HepG2 (cell line): ENCODE measurements around the gene ARID1A.

Experiments used
- EP300 ChIP-seq, 3 experiments: sonication (generic) in 1 of 3; formaldehyde crosslinking in 1 of 3; IDR thresholded peaks; 2 replicates each; pipeline versions ENCODE4 v1.5.1 to v1.6.1; 2011 to 2020; ENCODE audit warnings: low read depth in 2 of 3, low read length in 2 of 3, borderline replicate concordance in 1 of 3, improper control_type of control experiment in 1 of 3, mild to moderate bottlenecking in 1 of 3, missing genetic modification reagents in 1 of 3, moderate library complexity in 1 of 3
- FOXK2 ChIP-seq: fragments of 450-650 bp; IDR thresholded peaks from 2 replicates; pipeline ENCODE4 v1.6.1; 2016
- FOXO1 ChIP-seq: sonication (generic); formaldehyde crosslinking; IDR thresholded peaks from 2 replicates; pipeline ENCODE4 v1.4.0; 2020; ENCODE audit warnings: missing genetic modification reagents
- GABPB1 ChIP-seq: IDR thresholded peaks from 2 replicates; pipeline ENCODE4 v1.6.1; 2016; ENCODE audit warnings: mild to moderate bottlenecking, missing genetic modification reagents, moderate library complexity, missing compliant biosample characterization
- NFYB ChIP-seq: sonication (generic); formaldehyde crosslinking; IDR thresholded peaks from 2 replicates; pipeline ENCODE4 v1.4.0; 2020; ENCODE audit warnings: missing genetic modification reagents
- RFX5 ChIP-seq: IDR thresholded peaks from 2 replicates; pipeline ENCODE4 v1.6.1; 2011; ENCODE audit warnings: low read depth, low read length, improper control_type of control experiment
- TBL1XR1 ChIP-seq: fragments of 150-350 bp; IDR thresholded peaks from 2 replicates; pipeline ENCODE4 v1.6.1; 2014; ENCODE audit warnings: borderline replicate concordance, low read length; ENCODE audit not compliant: partially characterized antibody
- TFE3 ChIP-seq: IDR thresholded peaks from 2 replicates; pipeline ENCODE4 v1.6.1; 2016
- YY1 ChIP-seq: IDR thresholded peaks from 2 replicates; pipeline ENCODE4 v1.6.1; 2011; ENCODE audit warnings: low read length, low read depth, moderate library complexity, mild to moderate bottlenecking; ENCODE audit not compliant: insufficient read depth, insufficient replicate concordance
- ZNF30 ChIP-seq: sonication (generic); formaldehyde crosslinking; IDR thresholded peaks from 2 replicates; pipeline ENCODE4 v1.5.0; 2020; ENCODE audit warnings: mild to moderate bottlenecking, missing genetic modification reagents
- TF ChIP-seq, protein P1 (sequence below): IDR thresholded peaks from 2 replicates; pipeline ENCODE4 v1.6.1; 2016; ENCODE audit warnings: low read depth, missing genetic modification reagents, missing compliant biosample characterization
- TF ChIP-seq, protein P2 (sequence below): sonication (generic); formaldehyde crosslinking; IDR thresholded peaks from 2 replicates; pipeline ENCODE4 v1.4.0; 2020; ENCODE audit warnings: missing genetic modification reagents, borderline replicate concordance

DNA sequence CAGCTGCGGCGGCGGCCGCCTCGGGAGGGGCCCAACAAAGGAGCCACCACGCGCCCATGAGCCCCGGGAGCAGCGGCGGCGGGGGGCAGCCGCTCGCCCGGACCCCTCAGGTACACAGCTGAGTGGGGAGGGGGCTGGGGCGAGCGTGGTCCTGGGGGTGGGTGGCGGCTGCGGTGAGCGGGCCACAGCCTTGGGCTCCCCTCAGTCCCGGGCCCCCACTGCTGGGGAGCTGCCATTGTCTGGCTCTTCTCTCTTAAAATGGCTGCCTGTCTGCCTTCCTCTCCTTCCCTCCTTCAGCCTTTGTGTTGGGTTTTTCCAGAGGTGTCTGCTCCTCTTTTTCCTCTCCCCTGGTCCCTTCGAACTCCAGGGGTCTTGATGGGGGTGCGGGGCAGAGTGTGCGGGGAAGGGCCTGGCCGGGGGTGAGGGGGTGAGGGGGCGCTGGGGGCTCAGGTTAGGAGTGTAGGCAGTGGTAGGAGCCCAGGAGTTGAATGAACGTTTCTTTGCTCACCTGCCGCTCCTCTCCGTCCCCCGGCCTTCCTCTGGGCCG lies 1.7 kb downstream of the ARID1A start:
- TF ChIP-seq FOXO1 (no peak), RFX5 (no peak), YY1 (peak; percentile 60), GABPB1 (CRISPR knock-in tag) (no peak), ZNF30 (CRISPR knock-in tag) (no peak), EP300 (IDR thresholded peaks at IDR 0.05; ENCODE audit: low read depth in 2 of 2, low read length in 2 of 2) (no peak), EP300 (CRISPR knock-in tag; IDR thresholded peaks at IDR 0.05; ENCODE audit: borderline replicate concordance) (no peak), FOXK2 (no peak), TBL1XR1 (no peak), NFYB (no peak), TFE3 (CRISPR knock-in tag) (no peak)
- TF ChIP-seq, protein P1, sequence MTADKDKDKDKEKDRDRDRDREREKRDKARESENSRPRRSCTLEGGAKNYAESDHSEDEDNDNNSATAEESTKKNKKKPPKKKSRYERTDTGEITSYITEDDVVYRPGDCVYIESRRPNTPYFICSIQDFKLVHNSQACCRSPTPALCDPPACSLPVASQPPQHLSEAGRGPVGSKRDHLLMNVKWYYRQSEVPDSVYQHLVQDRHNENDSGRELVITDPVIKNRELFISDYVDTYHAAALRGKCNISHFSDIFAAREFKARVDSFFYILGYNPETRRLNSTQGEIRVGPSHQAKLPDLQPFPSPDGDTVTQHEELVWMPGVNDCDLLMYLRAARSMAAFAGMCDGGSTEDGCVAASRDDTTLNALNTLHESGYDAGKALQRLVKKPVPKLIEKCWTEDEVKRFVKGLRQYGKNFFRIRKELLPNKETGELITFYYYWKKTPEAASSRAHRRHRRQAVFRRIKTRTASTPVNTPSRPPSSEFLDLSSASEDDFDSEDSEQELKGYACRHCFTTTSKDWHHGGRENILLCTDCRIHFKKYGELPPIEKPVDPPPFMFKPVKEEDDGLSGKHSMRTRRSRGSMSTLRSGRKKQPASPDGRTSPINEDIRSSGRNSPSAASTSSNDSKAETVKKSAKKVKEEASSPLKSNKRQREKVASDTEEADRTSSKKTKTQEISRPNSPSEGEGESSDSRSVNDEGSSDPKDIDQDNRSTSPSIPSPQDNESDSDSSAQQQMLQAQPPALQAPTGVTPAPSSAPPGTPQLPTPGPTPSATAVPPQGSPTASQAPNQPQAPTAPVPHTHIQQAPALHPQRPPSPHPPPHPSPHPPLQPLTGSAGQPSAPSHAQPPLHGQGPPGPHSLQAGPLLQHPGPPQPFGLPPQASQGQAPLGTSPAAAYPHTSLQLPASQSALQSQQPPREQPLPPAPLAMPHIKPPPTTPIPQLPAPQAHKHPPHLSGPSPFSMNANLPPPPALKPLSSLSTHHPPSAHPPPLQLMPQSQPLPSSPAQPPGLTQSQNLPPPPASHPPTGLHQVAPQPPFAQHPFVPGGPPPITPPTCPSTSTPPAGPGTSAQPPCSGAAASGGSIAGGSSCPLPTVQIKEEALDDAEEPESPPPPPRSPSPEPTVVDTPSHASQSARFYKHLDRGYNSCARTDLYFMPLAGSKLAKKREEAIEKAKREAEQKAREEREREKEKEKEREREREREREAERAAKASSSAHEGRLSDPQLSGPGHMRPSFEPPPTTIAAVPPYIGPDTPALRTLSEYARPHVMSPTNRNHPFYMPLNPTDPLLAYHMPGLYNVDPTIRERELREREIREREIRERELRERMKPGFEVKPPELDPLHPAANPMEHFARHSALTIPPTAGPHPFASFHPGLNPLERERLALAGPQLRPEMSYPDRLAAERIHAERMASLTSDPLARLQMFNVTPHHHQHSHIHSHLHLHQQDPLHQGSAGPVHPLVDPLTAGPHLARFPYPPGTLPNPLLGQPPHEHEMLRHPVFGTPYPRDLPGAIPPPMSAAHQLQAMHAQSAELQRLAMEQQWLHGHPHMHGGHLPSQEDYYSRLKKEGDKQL (CRISPR knock-in tag), result no peak
- TF ChIP-seq, protein P2, sequence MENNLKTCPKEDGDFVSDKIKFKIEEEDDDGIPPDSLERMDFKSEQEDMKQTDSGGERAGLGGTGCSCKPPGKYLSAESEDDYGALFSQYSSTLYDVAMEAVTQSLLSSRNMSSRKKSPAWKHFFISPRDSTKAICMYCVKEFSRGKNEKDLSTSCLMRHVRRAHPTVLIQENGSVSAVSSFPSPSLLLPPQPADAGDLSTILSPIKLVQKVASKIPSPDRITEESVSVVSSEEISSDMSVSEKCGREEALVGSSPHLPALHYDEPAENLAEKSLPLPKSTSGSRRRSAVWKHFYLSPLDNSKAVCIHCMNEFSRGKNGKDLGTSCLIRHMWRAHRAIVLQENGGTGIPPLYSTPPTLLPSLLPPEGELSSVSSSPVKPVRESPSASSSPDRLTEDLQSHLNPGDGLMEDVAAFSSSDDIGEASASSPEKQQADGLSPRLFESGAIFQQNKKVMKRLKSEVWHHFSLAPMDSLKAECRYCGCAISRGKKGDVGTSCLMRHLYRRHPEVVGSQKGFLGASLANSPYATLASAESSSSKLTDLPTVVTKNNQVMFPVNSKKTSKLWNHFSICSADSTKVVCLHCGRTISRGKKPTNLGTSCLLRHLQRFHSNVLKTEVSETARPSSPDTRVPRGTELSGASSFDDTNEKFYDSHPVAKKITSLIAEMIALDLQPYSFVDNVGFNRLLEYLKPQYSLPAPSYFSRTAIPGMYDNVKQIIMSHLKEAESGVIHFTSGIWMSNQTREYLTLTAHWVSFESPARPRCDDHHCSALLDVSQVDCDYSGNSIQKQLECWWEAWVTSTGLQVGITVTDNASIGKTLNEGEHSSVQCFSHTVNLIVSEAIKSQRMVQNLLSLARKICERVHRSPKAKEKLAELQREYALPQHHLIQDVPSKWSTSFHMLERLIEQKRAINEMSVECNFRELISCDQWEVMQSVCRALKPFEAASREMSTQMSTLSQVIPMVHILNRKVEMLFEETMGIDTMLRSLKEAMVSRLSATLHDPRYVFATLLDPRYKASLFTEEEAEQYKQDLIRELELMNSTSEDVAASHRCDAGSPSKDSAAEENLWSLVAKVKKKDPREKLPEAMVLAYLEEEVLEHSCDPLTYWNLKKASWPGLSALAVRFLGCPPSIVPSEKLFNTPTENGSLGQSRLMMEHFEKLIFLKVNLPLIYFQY (CRISPR knock-in tag), result no peak
